Measurements from ENCODE around the gene CCDC87. TPM values are rescaled to one million over a fixed set of nuclear protein-coding genes. Genes with fewer than 3 reads are reported as not detected.

CCDC87 gene
- total and polyA plus RNA-seq, 4 donors = 0.12 to 0.67 (median 0.22) TPM

DNA sequence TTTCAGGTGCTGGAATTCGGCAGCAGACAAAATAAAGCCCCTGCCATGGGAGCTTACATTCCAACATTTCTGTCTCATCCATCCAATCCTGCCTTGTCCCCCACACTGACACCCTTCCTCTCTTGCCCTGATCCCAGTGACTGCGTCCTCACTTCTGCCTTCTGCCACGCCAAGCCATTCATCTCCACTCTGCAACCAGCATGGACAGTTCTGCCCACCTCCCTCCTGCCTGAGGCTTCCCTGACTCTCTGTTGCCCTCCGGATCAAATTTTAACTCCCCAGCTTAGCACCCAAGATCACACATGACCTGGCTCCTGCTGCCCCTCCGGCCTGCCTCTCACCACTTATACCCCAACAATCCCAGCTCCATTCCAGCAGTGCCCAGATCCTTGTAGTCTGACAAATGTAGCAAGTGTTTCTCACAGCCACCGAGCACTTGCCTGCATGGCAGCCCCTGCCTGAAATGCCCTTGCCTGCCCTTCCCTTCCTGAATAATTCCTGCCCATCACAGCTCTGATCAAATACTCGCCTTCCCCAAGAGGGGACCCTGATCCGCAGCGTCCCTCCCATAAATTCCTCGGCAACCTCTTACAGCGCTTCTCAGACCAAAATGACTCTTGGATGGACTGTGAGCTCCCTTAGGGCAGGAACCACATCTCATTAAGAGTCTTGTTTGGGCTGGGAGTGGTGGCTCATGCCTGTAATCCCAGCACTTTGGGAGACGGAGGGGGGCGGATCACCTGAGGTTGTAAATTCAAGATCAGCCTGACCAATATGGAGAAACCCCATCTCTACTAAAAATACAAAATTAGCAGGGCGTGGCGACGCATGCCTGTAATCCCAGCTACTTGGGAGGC lies 43.9 kb downstream of the CCDC87 start:
- Histone ChIP-seq H3K9me3 (ENCODE audit: control insufficient read depth in 4 of 4, insufficient read depth in 3 of 4, low read length in 3 of 4) (no peaks in the 10 kb centered on the region), H3K9ac (ENCODE audit: insufficient read depth in 1 of 2, low read length in 2 of 2) (no peak overlapping the region), H3K36me3 (ENCODE audit: control insufficient read depth in 4 of 4, insufficient read depth in 4 of 4, low read length in 4 of 4) (no peaks in the 10 kb centered on the region), H3K4me3 (no peak overlapping the region), H3K27ac (ENCODE audit: low read depth in 1 of 2, low read length in 1 of 2) (no peak overlapping the region), H3K4me1 (ENCODE audit: control insufficient read depth in 5 of 5, insufficient read depth in 5 of 5, low read length in 5 of 5) (peaks cover 0 to 9% (median 3%) of the 10 kb centered on the region in 5 donors), H3K27me3 (ENCODE audit: control insufficient read depth in 3 of 3, insufficient read depth in 3 of 3, low read length in 2 of 3) (peaks cover 0 to 2% (median 0%) of the 10 kb centered on the region in 3 donors)
- DNase-seq (no peak), ATAC-seq (ENCODE audit: insufficient read depth, low FRiP score) (no peak)
- TF ChIP-seq, protein P1, sequence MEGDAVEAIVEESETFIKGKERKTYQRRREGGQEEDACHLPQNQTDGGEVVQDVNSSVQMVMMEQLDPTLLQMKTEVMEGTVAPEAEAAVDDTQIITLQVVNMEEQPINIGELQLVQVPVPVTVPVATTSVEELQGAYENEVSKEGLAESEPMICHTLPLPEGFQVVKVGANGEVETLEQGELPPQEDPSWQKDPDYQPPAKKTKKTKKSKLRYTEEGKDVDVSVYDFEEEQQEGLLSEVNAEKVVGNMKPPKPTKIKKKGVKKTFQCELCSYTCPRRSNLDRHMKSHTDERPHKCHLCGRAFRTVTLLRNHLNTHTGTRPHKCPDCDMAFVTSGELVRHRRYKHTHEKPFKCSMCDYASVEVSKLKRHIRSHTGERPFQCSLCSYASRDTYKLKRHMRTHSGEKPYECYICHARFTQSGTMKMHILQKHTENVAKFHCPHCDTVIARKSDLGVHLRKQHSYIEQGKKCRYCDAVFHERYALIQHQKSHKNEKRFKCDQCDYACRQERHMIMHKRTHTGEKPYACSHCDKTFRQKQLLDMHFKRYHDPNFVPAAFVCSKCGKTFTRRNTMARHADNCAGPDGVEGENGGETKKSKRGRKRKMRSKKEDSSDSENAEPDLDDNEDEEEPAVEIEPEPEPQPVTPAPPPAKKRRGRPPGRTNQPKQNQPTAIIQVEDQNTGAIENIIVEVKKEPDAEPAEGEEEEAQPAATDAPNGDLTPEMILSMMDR (IDR thresholded peaks at IDR 0.05; ENCODE audit: control extremely low read depth, extremely low read depth) = no peak
- WGBS, 2 donors = 58 to 67% methylated on average over 16 of the region's 16 CpGs

DNA sequence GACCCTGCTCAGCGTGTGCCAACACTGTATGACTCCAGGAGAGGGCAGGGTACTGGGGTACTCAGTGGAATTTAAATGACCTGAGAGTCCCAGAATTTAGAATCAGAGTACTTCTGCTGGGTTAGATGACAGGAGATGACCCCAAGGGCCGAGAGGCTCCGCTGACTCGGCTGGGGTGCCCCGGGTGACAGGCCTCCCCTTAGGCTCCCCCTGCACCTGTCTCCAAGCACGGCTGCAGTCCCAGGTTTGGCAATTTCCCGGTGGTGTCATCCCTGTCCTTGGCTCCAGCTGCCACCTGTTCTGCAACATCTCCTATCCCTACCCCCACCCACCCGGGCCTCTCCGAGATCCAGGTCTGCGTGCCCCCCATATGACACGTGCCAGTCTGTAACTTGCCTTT lies 44.8 kb downstream of the CCDC87 start:
- Histone ChIP-seq H3K4me3 (no peak overlapping the region), H3K36me3 (ENCODE audit: control insufficient read depth in 4 of 4, insufficient read depth in 4 of 4, low read length in 4 of 4) (peaks cover 0 to 3% (median 0%) of the 10 kb centered on the region in 4 donors), H3K4me1 (ENCODE audit: control insufficient read depth in 5 of 5, insufficient read depth in 5 of 5, low read length in 5 of 5) (peaks cover 0 to 14% (median 7%) of the 10 kb centered on the region in 5 donors), H3K9me3 (ENCODE audit: control insufficient read depth in 4 of 4, insufficient read depth in 3 of 4, low read length in 3 of 4) (no peaks in the 10 kb centered on the region), H3K27me3 (ENCODE audit: control insufficient read depth in 3 of 3, insufficient read depth in 3 of 3, low read length in 2 of 3) (peaks cover 0 to 2% (median 0%) of the 10 kb centered on the region in 3 donors), H3K27ac (ENCODE audit: low read depth in 1 of 2, low read length in 1 of 2) (no peak overlapping the region), H3K9ac (ENCODE audit: insufficient read depth in 1 of 2, low read length in 2 of 2) (no peak overlapping the region)
- ATAC-seq (ENCODE audit: insufficient read depth, low FRiP score) = no peak
- TF ChIP-seq, protein P1 (IDR thresholded peaks at IDR 0.05; ENCODE audit: control extremely low read depth, extremely low read depth) = no peak
- WGBS, 2 donors = 45 to 70% methylated on average over 11 of the region's 11 CpGs
- no peak for DNase-seq

DNA sequence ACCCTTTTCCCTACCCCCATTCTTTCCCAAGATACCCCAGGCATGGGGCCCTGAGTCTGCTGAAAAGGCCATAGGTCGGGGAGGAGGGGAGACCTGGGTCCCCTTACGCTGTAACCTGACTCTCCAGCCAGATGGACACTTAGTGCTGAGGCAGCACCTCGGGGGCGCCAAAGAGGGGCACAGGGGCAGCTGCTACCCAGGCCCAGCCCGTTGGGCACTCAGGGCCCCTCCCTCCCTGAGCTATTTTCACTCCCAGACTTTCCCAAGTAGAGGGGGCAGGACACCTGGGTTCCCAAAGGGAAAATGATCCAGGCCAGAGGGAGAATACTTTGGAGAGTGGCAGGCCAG lies 45.2 kb downstream of the CCDC87 start:
- H3K4me1 ChIP-seq (ENCODE audit: control insufficient read depth in 5 of 5, insufficient read depth in 5 of 5, low read length in 5 of 5) = peaks cover 0 to 14% (median 7%) of the 10 kb centered on the region in 5 donors
- H3K27me3 ChIP-seq (ENCODE audit: control insufficient read depth in 3 of 3, insufficient read depth in 3 of 3, low read length in 2 of 3) = peaks cover 0 to 2% (median 0%) of the 10 kb centered on the region in 3 donors
- H3K36me3 ChIP-seq (ENCODE audit: control insufficient read depth in 4 of 4, insufficient read depth in 4 of 4, low read length in 4 of 4) = peaks cover 0 to 3% (median 0%) of the 10 kb centered on the region in 4 donors
- no peak for DNase-seq
- 55 to 73% methylated on average over 4 to 5 of the region's 5 CpGs for WGBS, 2 donors
- no peaks in the 10 kb centered on the region for H3K9me3 ChIP-seq (ENCODE audit: control insufficient read depth in 4 of 4, insufficient read depth in 3 of 4, low read length in 3 of 4)
- no peak overlapping the region for H3K27ac ChIP-seq (ENCODE audit: low read depth in 1 of 2, low read length in 1 of 2)
- TF ChIP-seq, protein P1 (IDR thresholded peaks at IDR 0.05; ENCODE audit: control extremely low read depth, extremely low read depth) = no peak
- ATAC-seq (ENCODE audit: insufficient read depth, low FRiP score) = no peak
- H3K9ac ChIP-seq (ENCODE audit: insufficient read depth in 1 of 2, low read length in 2 of 2) = no peak overlapping the region
- H3K4me3 ChIP-seq = no peak overlapping the region

Measured in lung (tissue), 12 donors.